H1 (cell line): ENCODE measurements around the gene CDR2. TPM values are rescaled to one million over a fixed set of nuclear protein-coding genes. Genes with fewer than 3 reads are reported as not detected.

ENCODE experiments used
- CTCF ChIA-PET: fragments of 300-600 bp; sonication (Branson Sonifier 250); formaldehyde crosslinking; loops from one replicate; lab custom pipeline; 2021; ENCODE audit not compliant: partially characterized antibody; lab: Charles Lee
- POLR2A ChIA-PET: fragments of 300-600 bp; sonication (Branson Sonifier 250); formaldehyde crosslinking; loops from one replicate; lab custom pipeline; 2021; ENCODE audit warnings: inconsistent platforms; ENCODE audit not compliant: partially characterized antibody; lab: Charles Lee
- DNase-seq, 2 experiments: peaks; one replicate each; pipeline versions ENCODE4 v3.0.0 to v3.0.0-alpha.2; 2010 to 2022; ENCODE audit warnings: low spot score in 2 of 2, low read depth in 1 of 2, mixed read lengths in 1 of 2
- FAIRE-seq: peaks from 2 replicates; lab custom pipeline; 2011; peaks lifted over from hg19 to GRCh38; lab: Jason Lieb, UNC
- H2AFZ ChIP-seq: 2 replicates; pipeline ENCODE4 v1.8.1; 2012; ENCODE audit warnings: low read length, inconsistent platforms
- H2AK5ac ChIP-seq: 2 replicates; pipeline ENCODE4 v1.6.1; 2013; ENCODE audit warnings: low read depth, low read length
- H2BK120ac ChIP-seq: replicated peaks from 2 replicates; pipeline ENCODE3; 2013; ENCODE audit warnings: low read depth, low read length, inconsistent platforms
- H2BK12ac ChIP-seq: 2 replicates; pipeline ENCODE4 v1.6.1; 2013; ENCODE audit warnings: low read depth, low read length
- H2BK15ac ChIP-seq: 2 replicates; pipeline ENCODE4 v1.6.1; 2013; ENCODE audit warnings: low read length
- H2BK20ac ChIP-seq: 2 replicates; pipeline ENCODE4 v1.6.1; 2013; ENCODE audit warnings: low read length
- H2BK5ac ChIP-seq: 2 replicates; pipeline ENCODE4 v1.6.1; 2013; ENCODE audit warnings: low read depth, low read length
- H3K14ac ChIP-seq: 2 replicates; pipeline ENCODE4 v1.6.1; 2013; ENCODE audit warnings: inconsistent platforms; ENCODE audit not compliant: insufficient read length
- H3K18ac ChIP-seq: 2 replicates; pipeline ENCODE4 v1.6.1; 2013; ENCODE audit warnings: low read length; ENCODE audit errors: extremely low read depth
- H3K23ac ChIP-seq: 2 replicates; pipeline ENCODE4 v1.6.1; 2013; ENCODE audit warnings: inconsistent platforms; ENCODE audit not compliant: insufficient read length
- H3K23me2 ChIP-seq: 2 replicates; pipeline ENCODE4 v1.6.1; 2013; ENCODE audit warnings: low read depth, low read length
- H3K27ac ChIP-seq: 2 replicates; pipeline ENCODE4 v1.6.1; 2011; ENCODE audit warnings: low read depth, low read length, inconsistent platforms
- H3K27me3 ChIP-seq, 4 experiments: replicated peaks in 1 of 4; 1 replicate in 1 of 4; 2 replicates in 3 of 4; pipeline versions ENCODE4 v1.6.1 to v1.8.1; 2011 to 2013; ENCODE audit warnings: low read length in 3 of 4, mild to moderate bottlenecking in 3 of 4, inconsistent platforms in 2 of 4, mixed read lengths in 2 of 4, moderate library complexity in 1 of 4; ENCODE audit not compliant: control insufficient read depth in 3 of 4, insufficient read depth in 3 of 4; ENCODE audit errors: extremely low read depth in 1 of 4
- H3K36me3 ChIP-seq, 4 experiments: 2 replicates each; pipeline versions ENCODE4 v1.6.1 to v1.8.1; 2011 to 2013; ENCODE audit warnings: mild to moderate bottlenecking in 4 of 4, low read length in 3 of 4, moderate library complexity in 2 of 4, control low read depth in 1 of 4, inconsistent platforms in 1 of 4; ENCODE audit not compliant: insufficient read depth in 4 of 4, control insufficient read depth in 2 of 4
- H3K4ac ChIP-seq: replicated peaks from 2 replicates; pipeline ENCODE3; 2013; ENCODE audit warnings: low read length, low read depth, mixed read lengths, inconsistent platforms; ENCODE audit not compliant: insufficient read length
- H3K4me1 ChIP-seq, 4 experiments: replicated peaks in 1 of 4; 1 replicate in 1 of 4; 2 replicates in 3 of 4; pipeline versions ENCODE4 v1.6.1 to v1.8.1; 2011 to 2013; ENCODE audit warnings: low read length in 3 of 4, inconsistent platforms in 2 of 4, mixed read lengths in 1 of 4; ENCODE audit not compliant: insufficient read depth in 4 of 4, control insufficient read depth in 3 of 4
- H3K4me2 ChIP-seq, 2 experiments: 2 replicates each; pipeline versions ENCODE4 v1.6.1 to v1.8.1; 2011 to 2013; ENCODE audit warnings: low read depth in 2 of 2, low read length in 2 of 2, control low read depth in 1 of 2, inconsistent platforms in 1 of 2, mild to moderate bottlenecking in 1 of 2; ENCODE audit not compliant: insufficient read depth in 1 of 2
- H3K4me3 ChIP-seq, 4 experiments: fragments of 200-600, 300-600 bp in 1 of 4; sonication (generic), shearing (Covaris generic), sonication (Bioruptor Twin) in 1 of 4; 2 replicates each; pipeline versions ENCODE4 v1.5.1 to v1.8.1; 2011 to 2016; ENCODE audit warnings: low read length in 4 of 4, low read depth in 3 of 4, control low read depth in 2 of 4, inconsistent platforms in 2 of 4, mild to moderate bottlenecking in 2 of 4, mixed read lengths in 1 of 4, moderate library complexity in 1 of 4; ENCODE audit not compliant: insufficient read depth in 2 of 4; ENCODE audit errors: extremely low read depth in 1 of 4
- H3K56ac ChIP-seq: replicated peaks from 2 replicates; pipeline ENCODE3; 2013; ENCODE audit warnings: low read depth, mild to moderate bottlenecking, mixed read lengths, low read length, inconsistent platforms; ENCODE audit not compliant: insufficient read length
- H3K79me1 ChIP-seq: 2 replicates; pipeline ENCODE4 v1.6.1; 2013; ENCODE audit warnings: low read depth, low read length, control low read depth
- H3K79me2 ChIP-seq, 2 experiments: 2 replicates each; pipeline versions ENCODE4 v1.6.1 to v1.8.1; 2012 to 2013; ENCODE audit warnings: low read length in 2 of 2, mild to moderate bottlenecking in 2 of 2, inconsistent platforms in 1 of 2; ENCODE audit not compliant: insufficient read depth in 2 of 2, control insufficient read depth in 1 of 2
- H3K9ac ChIP-seq, 4 experiments: replicated peaks in 1 of 4; 1 replicate in 1 of 4; 2 replicates in 3 of 4; pipeline versions ENCODE4 v1.6.1 to v1.8.1; 2011 to 2013; ENCODE audit warnings: low read depth in 3 of 4, low read length in 3 of 4, control low read depth in 2 of 4, mild to moderate bottlenecking in 2 of 4, moderate library complexity in 2 of 4, inconsistent platforms in 1 of 4; ENCODE audit errors: extremely low read depth in 1 of 4
- H3K9me3 ChIP-seq, 2 experiments: 2 replicates each; pipeline versions ENCODE4 v1.6.1 to v1.8.1; 2012 to 2013; ENCODE audit warnings: mild to moderate bottlenecking in 2 of 2, moderate library complexity in 2 of 2, control low read depth in 1 of 2, inconsistent platforms in 1 of 2, low read depth in 1 of 2, low read length in 1 of 2, mixed read lengths in 1 of 2; ENCODE audit not compliant: insufficient read depth in 2 of 2
- H4K20me1 ChIP-seq, 2 experiments: replicated peaks in 1 of 2; 2 replicates each; pipeline versions ENCODE3 to v1.8.1; 2011 to 2013; ENCODE audit warnings: inconsistent platforms in 2 of 2, low read length in 2 of 2, mild to moderate bottlenecking in 1 of 2; ENCODE audit not compliant: insufficient read depth in 2 of 2, control insufficient read depth in 1 of 2
- H4K5ac ChIP-seq: 2 replicates; pipeline ENCODE4 v1.6.1; 2013; ENCODE audit warnings: low read length, low read depth, mixed read lengths, inconsistent platforms; ENCODE audit not compliant: insufficient read length
- H4K8ac ChIP-seq: 2 replicates; pipeline ENCODE4 v1.8.0; 2013; ENCODE audit warnings: mild to moderate bottlenecking, moderate library complexity, low read length, inconsistent platforms; ENCODE audit not compliant: insufficient read depth; ENCODE audit errors: extremely low read depth
- H4K91ac ChIP-seq: replicated peaks from 2 replicates; pipeline ENCODE3; 2013; ENCODE audit warnings: low read length, mixed read lengths, inconsistent platforms; ENCODE audit not compliant: insufficient read length
- CHD1 ChIP-seq: IDR thresholded peaks from 2 replicates; pipeline ENCODE4 v1.6.1; 2012; ENCODE audit warnings: low read depth, low read length, improper control_type of control experiment
- POLR2AphosphoS5 ChIP-seq: IDR thresholded peaks from 2 replicates; pipeline ENCODE4 v1.6.1; 2011; ENCODE audit warnings: low read depth, low read length
- WGBS, 2 experiments: shearing (Covaris generic) in 1 of 2; methylation state at CpG; one replicate each; pipeline versions ENCODE4 v1.1.6 to v1.1.7; 2013 to 2015; ENCODE audit warnings: low lambda C conversion rate in 2 of 2, mixed read lengths in 2 of 2, inconsistent platforms in 1 of 2, low coverage in 1 of 2, missing lambda C conversion rate in 1 of 2; ENCODE audit not compliant: insufficient replicate concordance in 2 of 2, insufficient coverage in 1 of 2, insufficient read length in 1 of 2; ENCODE audit errors: extremely low coverage in 1 of 2, missing lambda C conversion rate in 1 of 2; 5-methylcytosine and 5-hydroxymethylcytosine counted together
- polyA plus RNA-seq, 7 experiments: library from polyadenylated mRNA; depleted of rRNA in 3 of 7; stranded (reverse) in 5 of 7; unstranded in 2 of 7; fragments of >200 nt in 5 of 7; fragments of 200-250 nt in 2 of 7; gene quantifications; 1 replicate in 5 of 7; 2 replicates in 1 of 7; 4 replicates in 1 of 7; pipeline versions ENCODE4 v1.2.1 to v1.2.3, GENCODE V29; 2011 to 2013; ENCODE audit warnings: missing spikeins in 2 of 7, mixed read lengths in 2 of 7
- total RNA-seq: library from RNA; stranded (reverse); fragmentation: NEBNext Ultra II Directional; extraction: Animal tissue kit (Norgen Biotek cat#: 25700); gene quantifications from 2 replicates; pipeline ENCODE4 v1.2.1, GENCODE V29; 2021

The CDR2 gene
- total and polyA plus RNA-seq, 2 of the 8 experiments (the other 6 are each of a cell fraction or from before 2014, with no cell fraction given), result 16.3 to 34.9 TPM

- H3K27ac ChIP-seq, result no peak overlapping the region
- no peaks in the 10 kb centered on the region for H3K79me2 ChIP-seq
- H2BK20ac ChIP-seq, result no peak overlapping the region
- H3K56ac ChIP-seq, result no peak overlapping the region
- H2BK5ac ChIP-seq, result no peak overlapping the region
- no peak overlapping the region for H2AK5ac ChIP-seq
- 0 out of 2 replicates have a peak, but pooled peaks cover 2% of the 10 kb centered on the region for H3K79me1 ChIP-seq
- no peak overlapping the region for H3K9ac ChIP-seq
- no peak for FAIRE-seq
- H3K23ac ChIP-seq, result no peak overlapping the region
- no peak overlapping the region for H3K4me3 ChIP-seq
- no peaks in the 10 kb centered on the region for H3K9me3 ChIP-seq
- no peak overlapping the region for H4K8ac ChIP-seq
- ChIA-PET POLR2A (interaction anchor here (1.1 kb wide), 1 partner anchor 16 kb away, joined by 3 read pairs; no protein-coding TSS in a partner anchor), CTCF (interaction anchor here (1.1 kb wide), 1 partner anchor 10 kb away, joined by 4 read pairs; no protein-coding TSS in a partner anchor)
- no peaks in the 10 kb centered on the region for H3K27me3 ChIP-seq
- H3K23me2 ChIP-seq, result no peaks in the 10 kb centered on the region
- H3K14ac ChIP-seq, result no peak overlapping the region
- no peak overlapping the region for H2BK120ac ChIP-seq
- H4K5ac ChIP-seq, result no peak overlapping the region
- peaks cover 0 to 8% of the 10 kb centered on the region in 2 experiments for H4K20me1 ChIP-seq
- no peak for DNase-seq
- H3K4ac ChIP-seq, result no peak overlapping the region
- H4K91ac ChIP-seq, result no peak overlapping the region
- peaks cover 15 to 46% (median 39%) of the 10 kb centered on the region in 4 experiments; a peak in 6 of 8 replicates for H3K36me3 ChIP-seq
- no peak overlapping the region for H2BK15ac ChIP-seq
- H2AFZ ChIP-seq, result no peak overlapping the region
- WGBS, 2 experiments, result 87% methylated on average over 1 of the region's 1 CpG; no CpG with 5 or more reads in 1 of the 2 experiments
- H2BK12ac ChIP-seq, result no peak overlapping the region
- H3K4me2 ChIP-seq, result no peak overlapping the region
- no peak overlapping the region for H3K18ac ChIP-seq
- no peaks in the 10 kb centered on the region for H3K4me1 ChIP-seq
- TF ChIP-seq CHD1 (no peak), POLR2AphosphoS5 (no peak)
Observed at GRCh38 chr16:22315979-22316378, 58.4 kb downstream of the CDR2 start.
